HCT116 (cell line): Measurements from ENCODE around the gene C19orf44. TPM values are rescaled to one million over a fixed set of nuclear protein-coding genes. Genes with fewer than 3 reads are reported as not detected.

ENCODE experiments used
- ATAC-seq: fragments of 200-7000 bp; cut with Tn5 transposase; 2 replicates; pipeline ENCODE4 v1.9.1; 2020; ENCODE audit warnings: mild to moderate bottlenecking, moderate library complexity
- BruUV-seq: library from RNA; stranded (reverse); fragments of 400-500 nt; replicated peaks from 2 replicates; lab custom pipeline; 2021; lab: Mats Ljungman, UMichigan
- CTCF ChIA-PET: fragments of 300-600 bp; sonication (Branson Sonifier 250); formaldehyde crosslinking; loops from one replicate; lab custom pipeline; 2021; ENCODE audit warnings: antibody characterized with exemption; lab: Charles Lee
- POLR2A ChIA-PET: fragments of 300-600, 350-600 bp; sonication (Branson Sonifier 250); formaldehyde crosslinking; loops from one replicate; lab custom pipeline; 2021; ENCODE audit warnings: antibody characterized with exemption; lab: Charles Lee
- RAD21 ChIA-PET, 2 experiments: fragments of 300-600 bp; sonication (Branson Sonifier 250); formaldehyde crosslinking; loops; one replicate each; lab custom pipeline; 2023; ENCODE audit warnings: low total read pairs in 2 of 2; ENCODE audit not compliant: uncharacterized antibody in 2 of 2, unreplicated experiment in 2 of 2, low non-redundant PET in 1 of 2; lab: Charles Lee
- DNase-seq: peaks from one replicate; pipeline ENCODE4 v3.0.0-alpha.2; 2010; ENCODE audit warnings: low read depth, low spot score
- H2AFZ ChIP-seq: fragments of 200-600 bp; shearing (Covaris generic), sonication (generic); 2 replicates; pipeline ENCODE4 v1.6.1; 2017; ENCODE audit warnings: low read depth, mixed run types, mixed read lengths, antibody characterized with exemption, low read length; ENCODE audit not compliant: poor library complexity, severe bottlenecking
- H3K27ac ChIP-seq: 2 replicates; pipeline ENCODE4 v1.5.1; 2012; ENCODE audit warnings: low read depth, low read length
- H3K27me3 ChIP-seq: fragments of 200-600 bp; sonication (generic); 2 replicates; pipeline ENCODE4 v1.6.1; 2016; ENCODE audit warnings: mixed run types, low read length, mixed read lengths; ENCODE audit not compliant: insufficient read depth
- H3K36me3 ChIP-seq, 2 experiments: fragments of 200-500 bp in 1 of 2; fragments of 200-600 bp in 1 of 2; sonication (Bioruptor generic) in 1 of 2; sonication (generic) in 1 of 2; 2 replicates each; pipeline versions ENCODE4 v1.5.1 to v1.6.1; 2014 to 2016; ENCODE audit warnings: low read length in 2 of 2, inconsistent platforms in 1 of 2, mixed read lengths in 1 of 2, mixed run types in 1 of 2; ENCODE audit not compliant: insufficient read depth in 2 of 2, control insufficient read depth in 1 of 2
- H3K4me1 ChIP-seq, 2 experiments: fragments of 200-600 bp in 1 of 2; sonication (generic) in 1 of 2; 2 replicates each; pipeline versions ENCODE4 v1.5.1 to v1.6.1; 2012 to 2017; ENCODE audit warnings: low read length in 2 of 2, inconsistent platforms in 1 of 2, mild to moderate bottlenecking in 1 of 2, mixed read lengths in 1 of 2, mixed run types in 1 of 2, moderate library complexity in 1 of 2; ENCODE audit not compliant: insufficient read depth in 2 of 2, control insufficient read depth in 1 of 2
- H3K4me2 ChIP-seq: fragments of 200-600 bp; sonication (generic); 2 replicates; pipeline ENCODE4 v1.6.1; 2017; ENCODE audit warnings: mixed run types, low read length, mixed read lengths
- H3K4me3 ChIP-seq, 2 experiments: fragments of 200-600 bp in 1 of 2; sonication (generic) in 1 of 2; replicated peaks in 1 of 2; 2 replicates each; pipeline ENCODE4 v1.5.1; 2011 to 2016; ENCODE audit warnings: low read length in 2 of 2, control low read depth in 1 of 2, low read depth in 1 of 2, mild to moderate bottlenecking in 1 of 2, mixed read lengths in 1 of 2, mixed run types in 1 of 2
- H3K79me2 ChIP-seq: fragments of 200-600 bp; sonication (generic); 2 replicates; pipeline ENCODE4 v1.6.1; 2017; ENCODE audit warnings: mild to moderate bottlenecking, mixed run types, low read length, moderate library complexity, mixed read lengths; ENCODE audit not compliant: insufficient read depth
- H3K9ac ChIP-seq: fragments of 200-600 bp; sonication (generic); 2 replicates; pipeline ENCODE4 v1.6.1; 2016; ENCODE audit warnings: low read length, mixed read lengths
- H3K9me2 ChIP-seq: fragments of 200-600 bp; sonication (generic), shearing (Covaris generic); 2 replicates; pipeline ENCODE4 v1.6.1; 2017; ENCODE audit warnings: mixed run types, mild to moderate bottlenecking, moderate library complexity; ENCODE audit not compliant: insufficient read depth
- H3K9me3 ChIP-seq, 2 experiments: fragments of 200-500 bp in 1 of 2; fragments of 200-600 bp in 1 of 2; sonication (Bioruptor generic) in 1 of 2; sonication (generic) in 1 of 2; 2 replicates each; pipeline ENCODE4 v1.6.1; 2014 to 2017; ENCODE audit warnings: low read length in 2 of 2, mixed read lengths in 2 of 2, inconsistent platforms in 1 of 2, low read depth in 1 of 2, mild to moderate bottlenecking in 1 of 2, mixed run types in 1 of 2, moderate library complexity in 1 of 2; ENCODE audit not compliant: control insufficient read depth in 1 of 2, insufficient read depth in 1 of 2
- H4K20me1 ChIP-seq: fragments of 200-600 bp; sonication (generic), shearing (Covaris generic); 2 replicates; pipeline ENCODE4 v1.6.1; 2017; ENCODE audit warnings: mixed run types, mild to moderate bottlenecking, moderate library complexity; ENCODE audit not compliant: insufficient read depth
- CEBPB ChIP-seq: IDR thresholded peaks from 2 replicates; pipeline ENCODE4 v1.6.1; 2012; ENCODE audit warnings: low read depth
- CTCF ChIP-seq, 3 experiments: fragments of 200-600 bp in 1 of 3; sonication (generic) in 1 of 3; IDR thresholded peaks in 2 of 3; conservative IDR thresholded peaks in 1 of 3; 2 replicates each; pipeline ENCODE4 v1.5.1; 2012 to 2017; ENCODE audit warnings: low read depth in 2 of 3, low read length in 2 of 3, antibody characterized with exemption in 1 of 3, borderline replicate concordance in 1 of 3, control low read depth in 1 of 3, mild to moderate bottlenecking in 1 of 3, mixed read lengths in 1 of 3, mixed run types in 1 of 3, moderate library complexity in 1 of 3; ENCODE audit not compliant: insufficient read depth in 1 of 3
- ELF1 ChIP-seq: IDR thresholded peaks from 2 replicates; pipeline ENCODE4 v1.6.1; 2012; ENCODE audit warnings: low read depth, borderline replicate concordance
- EZH2 ChIP-seq: fragments of 200-600 bp; sonication (generic); IDR thresholded peaks from 2 replicates; pipeline ENCODE4 v1.6.1; 2017; ENCODE audit warnings: antibody characterized with exemption, mixed run types
- FOSL1 ChIP-seq: IDR thresholded peaks from 2 replicates; pipeline ENCODE4 v1.6.1; 2012; ENCODE audit warnings: low read depth
- POLR2A ChIP-seq: IDR thresholded peaks from 2 replicates; pipeline ENCODE4 v1.7.0; 2011; ENCODE audit warnings: borderline replicate concordance; ENCODE audit not compliant: insufficient read depth, insufficient read length; ENCODE audit errors: extremely low read depth
- RAD21 ChIP-seq: IDR thresholded peaks from 2 replicates; pipeline ENCODE4 v1.6.1; 2012; ENCODE audit warnings: low read depth, mild to moderate bottlenecking
- SP1 ChIP-seq: IDR thresholded peaks from 2 replicates; pipeline ENCODE4 v1.6.1; 2012; ENCODE audit warnings: low read depth
- SRF ChIP-seq: IDR thresholded peaks from 2 replicates; pipeline ENCODE4 v1.6.1; 2012; ENCODE audit warnings: low read depth
- YY1 ChIP-seq: IDR thresholded peaks from 2 replicates; pipeline ENCODE4 v1.6.1; 2011; ENCODE audit warnings: low read length, low read depth, moderate library complexity, mild to moderate bottlenecking; ENCODE audit not compliant: insufficient replicate concordance; ENCODE audit errors: extremely low read depth
- ZBTB33 ChIP-seq: IDR thresholded peaks from 2 replicates; pipeline ENCODE4 v1.6.1; 2011; ENCODE audit warnings: mild to moderate bottlenecking, low read length, moderate library complexity; ENCODE audit not compliant: insufficient replicate concordance; ENCODE audit errors: extremely low read depth
- ZFX ChIP-seq: fragments of 450-650 bp; IDR thresholded peaks from 2 replicates; pipeline ENCODE4 v1.6.1; 2017
- ZNF274 ChIP-seq: fragments of 200-500 bp; sonication (Bioruptor generic); IDR thresholded peaks from 2 replicates; pipeline ENCODE4 v1.6.1; 2014; ENCODE audit warnings: mild to moderate bottlenecking, low read depth, low read length, inconsistent platforms
- intact Hi-C: fragments of 100-400 bp; cut with micrococcal nuclease; formaldehyde crosslinking; loops from 2 replicates; pipeline ENCODE4 v1.10.0; 2022
- total RNA-seq: library from RNA; stranded (reverse); gene quantifications from one replicate; pipeline ENCODE4 v1.2.1, GENCODE V29; 2021; ENCODE audit not compliant: unreplicated experiment
- TF ChIP-seq, protein P1 (sequence below): IDR thresholded peaks from 2 replicates; pipeline ENCODE4 v1.6.1; 2012

The C19orf44 gene
- total RNA-seq, 1 experiment from 2014 or later, result 6.8 TPM

GRCh38 chr19:16520986-16521624 lies 24.9 kb downstream of the C19orf44 start:
- H3K27me3 ChIP-seq, result no peaks in the 10 kb centered on the region
- H2AFZ ChIP-seq, result no peak overlapping the region
- ATAC-seq, result no peak
- H3K27ac ChIP-seq, result no peak overlapping the region
- POLR2A ChIA-PET, result no interaction called here
- intact Hi-C loops, result no loop called here
- H3K9ac ChIP-seq, result no peak overlapping the region
- no peak overlapping the region for H3K4me3 ChIP-seq
- BruUV-seq, result no TSS peak
- no peaks in the 10 kb centered on the region for H3K9me2 ChIP-seq
- H3K36me3 ChIP-seq, result peaks cover 44 to 73% of the 10 kb centered on the region in 2 experiments; a peak in 3 of 4 replicates
- H3K79me2 ChIP-seq, result peaks cover 4% of the 10 kb centered on the region; the same call in 1 of the 2 replicates
- CTCF ChIA-PET, result no interaction called here
- H3K9me3 ChIP-seq, result no peaks in the 10 kb centered on the region
- TF ChIP-seq SRF (no peak), SP1 (no peak), ZBTB33 (no peak), ZNF274 (no peak), ELF1 (no peak), EZH2 (no peak), FOSL1 (no peak), POLR2A (no peak), CEBPB (no peak), ZFX (no peak), RAD21 (no peak), YY1 (no peak), CTCF (IDR thresholded peaks at IDR 0.05 in 2 of 3, conservative IDR thresholded peaks at IDR 0.05 in 1 of 3; ENCODE audit: borderline replicate concordance in 1 of 3, insufficient read depth in 1 of 3, low read depth in 2 of 3, low read length in 2 of 3) (no peak)
- TF ChIP-seq, protein P1, sequence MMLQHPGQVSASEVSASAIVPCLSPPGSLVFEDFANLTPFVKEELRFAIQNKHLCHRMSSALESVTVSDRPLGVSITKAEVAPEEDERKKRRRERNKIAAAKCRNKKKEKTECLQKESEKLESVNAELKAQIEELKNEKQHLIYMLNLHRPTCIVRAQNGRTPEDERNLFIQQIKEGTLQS, result no peak
- TF ChIP-seq, all 23 proteins: peak for 0
- no peak overlapping the region for H3K4me2 ChIP-seq
- RAD21 ChIA-PET, result no interaction called here
- no peak for DNase-seq
- H4K20me1 ChIP-seq, result no peaks in the 10 kb centered on the region
- no peaks in the 10 kb centered on the region for H3K4me1 ChIP-seq
